HCT116 (cell line): Measurements from ENCODE around the gene SKA3. TPM values are rescaled to one million over a fixed set of nuclear protein-coding genes. Genes with fewer than 3 reads are reported as not detected.

Experiments used
- ATAC-seq: fragments of 200-7000 bp; cut with Tn5 transposase; 2 replicates; pipeline ENCODE4 v1.9.1; 2020; ENCODE audit warnings: mild to moderate bottlenecking, moderate library complexity
- BruUV-seq: library from RNA; stranded (reverse); fragments of 400-500 nt; replicated peaks from 2 replicates; lab custom pipeline; 2021; lab: Mats Ljungman, UMichigan
- CTCF ChIA-PET: fragments of 300-600 bp; sonication (Branson Sonifier 250); formaldehyde crosslinking; loops from one replicate; lab custom pipeline; 2021; ENCODE audit warnings: antibody characterized with exemption; lab: Charles Lee
- POLR2A ChIA-PET: fragments of 300-600, 350-600 bp; sonication (Branson Sonifier 250); formaldehyde crosslinking; loops from one replicate; lab custom pipeline; 2021; ENCODE audit warnings: antibody characterized with exemption; lab: Charles Lee
- RAD21 ChIA-PET, 2 experiments: fragments of 300-600 bp; sonication (Branson Sonifier 250); formaldehyde crosslinking; loops; one replicate each; lab custom pipeline; 2023; ENCODE audit warnings: low total read pairs in 2 of 2; ENCODE audit not compliant: uncharacterized antibody in 2 of 2, unreplicated experiment in 2 of 2, low non-redundant PET in 1 of 2; lab: Charles Lee
- DNase-seq: peaks from one replicate; pipeline ENCODE4 v3.0.0-alpha.2; 2010; ENCODE audit warnings: low read depth, low spot score
- H2AFZ ChIP-seq: fragments of 200-600 bp; shearing (Covaris generic), sonication (generic); 2 replicates; pipeline ENCODE4 v1.6.1; 2017; ENCODE audit warnings: low read depth, mixed run types, mixed read lengths, antibody characterized with exemption, low read length; ENCODE audit not compliant: poor library complexity, severe bottlenecking
- H3K27ac ChIP-seq: 2 replicates; pipeline ENCODE4 v1.5.1; 2012; ENCODE audit warnings: low read depth, low read length
- H3K27me3 ChIP-seq: fragments of 200-600 bp; sonication (generic); 2 replicates; pipeline ENCODE4 v1.6.1; 2016; ENCODE audit warnings: mixed run types, low read length, mixed read lengths; ENCODE audit not compliant: insufficient read depth
- H3K36me3 ChIP-seq, 2 experiments: fragments of 200-500 bp in 1 of 2; fragments of 200-600 bp in 1 of 2; sonication (Bioruptor generic) in 1 of 2; sonication (generic) in 1 of 2; 2 replicates each; pipeline versions ENCODE4 v1.5.1 to v1.6.1; 2014 to 2016; ENCODE audit warnings: low read length in 2 of 2, inconsistent platforms in 1 of 2, mixed read lengths in 1 of 2, mixed run types in 1 of 2; ENCODE audit not compliant: insufficient read depth in 2 of 2, control insufficient read depth in 1 of 2
- H3K4me1 ChIP-seq, 2 experiments: fragments of 200-600 bp in 1 of 2; sonication (generic) in 1 of 2; 2 replicates each; pipeline versions ENCODE4 v1.5.1 to v1.6.1; 2012 to 2017; ENCODE audit warnings: low read length in 2 of 2, inconsistent platforms in 1 of 2, mild to moderate bottlenecking in 1 of 2, mixed read lengths in 1 of 2, mixed run types in 1 of 2, moderate library complexity in 1 of 2; ENCODE audit not compliant: insufficient read depth in 2 of 2, control insufficient read depth in 1 of 2
- H3K4me2 ChIP-seq: fragments of 200-600 bp; sonication (generic); 2 replicates; pipeline ENCODE4 v1.6.1; 2017; ENCODE audit warnings: mixed run types, low read length, mixed read lengths
- H3K4me3 ChIP-seq, 2 experiments: fragments of 200-600 bp in 1 of 2; sonication (generic) in 1 of 2; replicated peaks in 1 of 2; 2 replicates each; pipeline ENCODE4 v1.5.1; 2011 to 2016; ENCODE audit warnings: low read length in 2 of 2, control low read depth in 1 of 2, low read depth in 1 of 2, mild to moderate bottlenecking in 1 of 2, mixed read lengths in 1 of 2, mixed run types in 1 of 2
- H3K79me2 ChIP-seq: fragments of 200-600 bp; sonication (generic); 2 replicates; pipeline ENCODE4 v1.6.1; 2017; ENCODE audit warnings: mild to moderate bottlenecking, mixed run types, low read length, moderate library complexity, mixed read lengths; ENCODE audit not compliant: insufficient read depth
- H3K9ac ChIP-seq: fragments of 200-600 bp; sonication (generic); 2 replicates; pipeline ENCODE4 v1.6.1; 2016; ENCODE audit warnings: low read length, mixed read lengths
- H3K9me2 ChIP-seq: fragments of 200-600 bp; sonication (generic), shearing (Covaris generic); 2 replicates; pipeline ENCODE4 v1.6.1; 2017; ENCODE audit warnings: mixed run types, mild to moderate bottlenecking, moderate library complexity; ENCODE audit not compliant: insufficient read depth
- H3K9me3 ChIP-seq, 2 experiments: fragments of 200-500 bp in 1 of 2; fragments of 200-600 bp in 1 of 2; sonication (Bioruptor generic) in 1 of 2; sonication (generic) in 1 of 2; 2 replicates each; pipeline ENCODE4 v1.6.1; 2014 to 2017; ENCODE audit warnings: low read length in 2 of 2, mixed read lengths in 2 of 2, inconsistent platforms in 1 of 2, low read depth in 1 of 2, mild to moderate bottlenecking in 1 of 2, mixed run types in 1 of 2, moderate library complexity in 1 of 2; ENCODE audit not compliant: control insufficient read depth in 1 of 2, insufficient read depth in 1 of 2
- H4K20me1 ChIP-seq: fragments of 200-600 bp; sonication (generic), shearing (Covaris generic); 2 replicates; pipeline ENCODE4 v1.6.1; 2017; ENCODE audit warnings: mixed run types, mild to moderate bottlenecking, moderate library complexity; ENCODE audit not compliant: insufficient read depth
- CBX3 ChIP-seq: IDR thresholded peaks from 2 replicates; pipeline ENCODE4 v1.6.1; 2012; ENCODE audit warnings: low read depth
- EGR1 ChIP-seq: IDR thresholded peaks from 2 replicates; pipeline ENCODE4 v1.6.1; 2012; ENCODE audit warnings: low read depth
- JUND ChIP-seq: IDR thresholded peaks from 2 replicates; pipeline ENCODE4 v1.6.1; 2012
- POLR2AphosphoS5 ChIP-seq: IDR thresholded peaks from 2 replicates; pipeline ENCODE4 v1.6.1; 2011; ENCODE audit warnings: mild to moderate bottlenecking, low read depth, low read length, moderate library complexity
- RAD21 ChIP-seq: IDR thresholded peaks from 2 replicates; pipeline ENCODE4 v1.6.1; 2012; ENCODE audit warnings: low read depth, mild to moderate bottlenecking
- SIN3A ChIP-seq: IDR thresholded peaks from 2 replicates; pipeline ENCODE4 v1.6.1; 2012; ENCODE audit warnings: low read depth
- SRF ChIP-seq: IDR thresholded peaks from 2 replicates; pipeline ENCODE4 v1.6.1; 2012; ENCODE audit warnings: low read depth
- YY1 ChIP-seq: IDR thresholded peaks from 2 replicates; pipeline ENCODE4 v1.6.1; 2011; ENCODE audit warnings: low read length, low read depth, moderate library complexity, mild to moderate bottlenecking; ENCODE audit not compliant: insufficient replicate concordance; ENCODE audit errors: extremely low read depth
- intact Hi-C: fragments of 100-400 bp; cut with micrococcal nuclease; formaldehyde crosslinking; loops from 2 replicates; pipeline ENCODE4 v1.10.0; 2022
- total RNA-seq: library from RNA; stranded (reverse); gene quantifications from one replicate; pipeline ENCODE4 v1.2.1, GENCODE V29; 2021; ENCODE audit not compliant: unreplicated experiment
- TF ChIP-seq, protein P1 (sequence below): IDR thresholded peaks from 2 replicates; pipeline ENCODE4 v1.6.1; 2012; ENCODE audit warnings: low read depth

SKA3 gene
- total RNA-seq, 1 experiment from 2014 or later = 43.3 TPM

DNA sequence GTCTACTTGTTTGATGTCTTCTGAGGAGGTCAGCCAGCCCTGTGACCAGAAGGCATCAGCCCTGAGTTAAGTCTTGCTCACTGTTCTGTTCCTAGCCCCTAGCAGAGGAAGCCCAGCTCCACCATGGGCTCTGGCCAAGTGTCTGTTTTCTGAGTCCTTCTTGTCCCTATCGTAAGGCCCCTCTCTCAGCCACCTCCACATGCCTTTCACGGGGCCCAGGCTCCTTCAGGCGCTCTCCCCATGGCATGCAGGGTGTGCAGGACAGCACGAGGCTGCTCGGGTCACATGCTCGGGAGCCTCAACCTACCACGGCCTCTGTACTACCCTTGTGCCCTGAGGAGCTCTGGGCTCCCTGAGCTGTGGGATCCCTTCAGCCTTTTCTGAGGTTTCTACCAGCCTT is 67.2 kb downstream of the SKA3 start:
- no peak overlapping the region for H3K4me3 ChIP-seq
- H3K36me3 ChIP-seq = no peaks in the 10 kb centered on the region
- H4K20me1 ChIP-seq = no peaks in the 10 kb centered on the region
- no peaks in the 10 kb centered on the region for H3K9me3 ChIP-seq
- ChIA-PET POLR2A (no interaction called here), RAD21 (no interaction called here), CTCF (no interaction called here)
- no peak overlapping the region for H3K9ac ChIP-seq
- BruUV-seq = no TSS peak
- H3K27me3 ChIP-seq = no peaks in the 10 kb centered on the region
- no peak overlapping the region for H2AFZ ChIP-seq
- no peak for TF ChIP-seq POLR2AphosphoS5
- TF ChIP-seq, protein P1, sequence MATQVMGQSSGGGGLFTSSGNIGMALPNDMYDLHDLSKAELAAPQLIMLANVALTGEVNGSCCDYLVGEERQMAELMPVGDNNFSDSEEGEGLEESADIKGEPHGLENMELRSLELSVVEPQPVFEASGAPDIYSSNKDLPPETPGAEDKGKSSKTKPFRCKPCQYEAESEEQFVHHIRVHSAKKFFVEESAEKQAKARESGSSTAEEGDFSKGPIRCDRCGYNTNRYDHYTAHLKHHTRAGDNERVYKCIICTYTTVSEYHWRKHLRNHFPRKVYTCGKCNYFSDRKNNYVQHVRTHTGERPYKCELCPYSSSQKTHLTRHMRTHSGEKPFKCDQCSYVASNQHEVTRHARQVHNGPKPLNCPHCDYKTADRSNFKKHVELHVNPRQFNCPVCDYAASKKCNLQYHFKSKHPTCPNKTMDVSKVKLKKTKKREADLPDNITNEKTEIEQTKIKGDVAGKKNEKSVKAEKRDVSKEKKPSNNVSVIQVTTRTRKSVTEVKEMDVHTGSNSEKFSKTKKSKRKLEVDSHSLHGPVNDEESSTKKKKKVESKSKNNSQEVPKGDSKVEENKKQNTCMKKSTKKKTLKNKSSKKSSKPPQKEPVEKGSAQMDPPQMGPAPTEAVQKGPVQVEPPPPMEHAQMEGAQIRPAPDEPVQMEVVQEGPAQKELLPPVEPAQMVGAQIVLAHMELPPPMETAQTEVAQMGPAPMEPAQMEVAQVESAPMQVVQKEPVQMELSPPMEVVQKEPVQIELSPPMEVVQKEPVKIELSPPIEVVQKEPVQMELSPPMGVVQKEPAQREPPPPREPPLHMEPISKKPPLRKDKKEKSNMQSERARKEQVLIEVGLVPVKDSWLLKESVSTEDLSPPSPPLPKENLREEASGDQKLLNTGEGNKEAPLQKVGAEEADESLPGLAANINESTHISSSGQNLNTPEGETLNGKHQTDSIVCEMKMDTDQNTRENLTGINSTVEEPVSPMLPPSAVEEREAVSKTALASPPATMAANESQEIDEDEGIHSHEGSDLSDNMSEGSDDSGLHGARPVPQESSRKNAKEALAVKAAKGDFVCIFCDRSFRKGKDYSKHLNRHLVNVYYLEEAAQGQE = no peak
- no peak for TF ChIP-seq EGR1
- no peak for TF ChIP-seq JUND
- no peak for TF ChIP-seq SIN3A
- TF ChIP-seq SRF = no peak
- TF ChIP-seq YY1 = no peak
- TF ChIP-seq CBX3 = no peak
- no peak for TF ChIP-seq RAD21
- no peak overlapping the region for H3K4me2 ChIP-seq
- no peak overlapping the region for H3K27ac ChIP-seq
- ATAC-seq (no peak), DNase-seq (no peak)
- intact Hi-C loops = no loop called here
- H3K9me2 ChIP-seq = no peaks in the 10 kb centered on the region
- H3K79me2 ChIP-seq = no peaks in the 10 kb centered on the region
- peaks cover 0 to 3% of the 10 kb centered on the region in 2 experiments; a peak in 1 of 4 replicates for H3K4me1 ChIP-seq
